ENCODE measurements around the gene SLC29A1.

DNA sequence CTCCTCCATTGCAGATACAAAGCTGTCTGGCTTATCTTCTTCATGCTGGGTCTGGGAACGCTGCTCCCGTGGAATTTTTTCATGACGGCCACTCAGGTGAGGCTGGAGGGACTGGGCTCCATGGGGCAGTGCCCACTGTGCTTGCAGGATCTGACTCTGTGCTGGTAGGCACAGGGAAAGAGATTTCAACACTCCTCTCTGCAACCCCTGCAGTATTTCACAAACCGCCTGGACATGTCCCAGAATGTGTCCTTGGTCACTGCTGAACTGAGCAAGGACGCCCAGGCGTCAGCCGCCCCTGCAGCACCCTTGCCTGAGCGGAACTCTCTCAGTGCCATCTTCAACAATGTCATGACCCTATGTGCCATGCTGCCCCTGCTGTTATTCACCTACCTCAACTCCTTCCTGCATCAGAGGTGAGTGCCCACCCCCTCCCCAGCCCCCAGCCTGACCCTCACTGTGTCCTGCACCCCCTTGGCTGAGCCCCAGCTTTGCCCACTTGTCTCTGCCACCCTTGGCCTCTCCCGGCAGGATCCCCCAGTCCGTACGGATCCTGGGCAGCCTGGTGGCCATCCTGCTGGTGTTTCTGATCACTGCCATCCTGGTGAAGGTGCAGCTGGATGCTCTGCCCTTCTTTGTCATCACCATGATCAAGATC is 6.1 kb downstream of the SLC29A1 start:
- no peak for TF ChIP-seq EZH2 (IDR thresholded peaks at IDR 0.05; ENCODE audit: low read depth)
- TF ChIP-seq, protein P1, sequence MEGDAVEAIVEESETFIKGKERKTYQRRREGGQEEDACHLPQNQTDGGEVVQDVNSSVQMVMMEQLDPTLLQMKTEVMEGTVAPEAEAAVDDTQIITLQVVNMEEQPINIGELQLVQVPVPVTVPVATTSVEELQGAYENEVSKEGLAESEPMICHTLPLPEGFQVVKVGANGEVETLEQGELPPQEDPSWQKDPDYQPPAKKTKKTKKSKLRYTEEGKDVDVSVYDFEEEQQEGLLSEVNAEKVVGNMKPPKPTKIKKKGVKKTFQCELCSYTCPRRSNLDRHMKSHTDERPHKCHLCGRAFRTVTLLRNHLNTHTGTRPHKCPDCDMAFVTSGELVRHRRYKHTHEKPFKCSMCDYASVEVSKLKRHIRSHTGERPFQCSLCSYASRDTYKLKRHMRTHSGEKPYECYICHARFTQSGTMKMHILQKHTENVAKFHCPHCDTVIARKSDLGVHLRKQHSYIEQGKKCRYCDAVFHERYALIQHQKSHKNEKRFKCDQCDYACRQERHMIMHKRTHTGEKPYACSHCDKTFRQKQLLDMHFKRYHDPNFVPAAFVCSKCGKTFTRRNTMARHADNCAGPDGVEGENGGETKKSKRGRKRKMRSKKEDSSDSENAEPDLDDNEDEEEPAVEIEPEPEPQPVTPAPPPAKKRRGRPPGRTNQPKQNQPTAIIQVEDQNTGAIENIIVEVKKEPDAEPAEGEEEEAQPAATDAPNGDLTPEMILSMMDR (conservative IDR thresholded peaks at IDR 0.05) = no peak

Measured in PC-9 (cell line).